ENCODE data around the gene ALAS1. TPM values are rescaled to one million over a fixed set of nuclear protein-coding genes. Genes with fewer than 3 reads are reported as not detected.

ALAS1 gene
- total and polyA plus RNA-seq, 2 donors (not counting 3 experiments of a cell fraction or from before 2014, with no cell fraction given), result 45.1 to 72.1 TPM

GRCh38 chr3:52183786-52184445, 14.0 kb upstream of the ALAS1 start:
- POLR2A ChIA-PET, result no interaction called here
- intact Hi-C loops (cut with micrococcal nuclease), result no loop called here
- DNase-seq (ENCODE audit: low read depth, low spot score), result no peak
- no TSS peak for BruUV-seq (replicated peaks)
- no peaks in the 10 kb centered on the region for H3K79me2 ChIP-seq (ENCODE audit: control insufficient read depth, insufficient read depth, low read length)
- dilution Hi-C loops (cut with MboI; ENCODE audit: extremely low pct_ligation_motif_present, low sequenced_read_pairs), result no loop called here
- CTCF ChIA-PET, result interaction anchor here (1.0 to 2.2 kb wide), 2 partner anchors 9 to 13 kb away, joined by 3 to 5 read pairs; no protein-coding TSS in a partner anchor
- H3K9me3 ChIP-seq (replicated peaks; ENCODE audit: control insufficient read depth, insufficient read depth, low read length), result no peaks in the 10 kb centered on the region
- H3K4me1 ChIP-seq (ENCODE audit: control insufficient read depth, extremely low read depth, insufficient read depth, low read length), result no peaks in the 10 kb centered on the region
- no peak overlapping the region for H3K4me3 ChIP-seq (replicated peaks in 1 of 3; ENCODE audit: insufficient read depth in 1 of 3, low read depth in 1 of 3, low read length in 3 of 3)
- no peaks in the 10 kb centered on the region for H3K36me3 ChIP-seq (ENCODE audit: control insufficient read depth in 2 of 2, extremely low read depth in 1 of 2, insufficient read depth in 2 of 2, low read length in 2 of 2)
- no peaks in the 10 kb centered on the region for H4K20me1 ChIP-seq (replicated peaks; ENCODE audit: control insufficient read depth, extremely low read depth, insufficient read depth, low read length)
- H2AFZ ChIP-seq (ENCODE audit: low read depth, low read length), result no peak overlapping the region
- H3K27me3 ChIP-seq (ENCODE audit: control insufficient read depth in 2 of 2, insufficient read depth in 2 of 2, low read length in 2 of 2), result peaks cover 0 to under 1% of the 10 kb centered on the region in 2 experiments
- no peaks in the 10 kb centered on the region for H3K9me1 ChIP-seq (replicated peaks; ENCODE audit: control insufficient read depth, extremely low read depth, insufficient read depth, low read length)
- H3K4me2 ChIP-seq (ENCODE audit: insufficient read depth, low read length), result no peak overlapping the region
- no peak overlapping the region for H3K27ac ChIP-seq (ENCODE audit: insufficient read depth, low read depth, low read length)
- H3K9ac ChIP-seq (replicated peaks; ENCODE audit: extremely low read depth, insufficient read depth, low read length), result no peak overlapping the region
- TF ChIP-seq POLR2A (IDR thresholded peaks at IDR 0.05; ENCODE audit: low read depth, low read length) (no peak), GATA2 (IDR thresholded peaks at IDR 0.05; ENCODE audit: insufficient read depth, insufficient read length, low read depth, low read length) (no peak), MYC (IDR thresholded peaks at IDR 0.05; ENCODE audit: low read depth, low read length) (no peak), POLR2AphosphoS5 (IDR thresholded peaks at IDR 0.05; ENCODE audit: insufficient read depth, low read depth, low read length) (no peak), CTCF (IDR thresholded peaks at IDR 0.05; ENCODE audit: extremely low read depth in 1 of 2, insufficient read depth in 1 of 2, low read depth in 1 of 2, low read length in 2 of 2) (no peak), MAX (IDR thresholded peaks at IDR 0.05; ENCODE audit: insufficient read depth, insufficient read length) (no peak)
- FAIRE-seq, result no peak
